Panc1 (cell line): Measurements from ENCODE around the gene ITGBL1.

Experiments
- CTCF ChIP-seq: fragments of 450-650 bp; IDR thresholded peaks from 2 replicates; pipeline ENCODE4 v1.5.1; 2017; ENCODE audit warnings: mild to moderate bottlenecking
- POLR2AphosphoS5 ChIP-seq: IDR thresholded peaks from 2 replicates; pipeline ENCODE4 v1.6.1; 2012; ENCODE audit warnings: mild to moderate bottlenecking, low read depth, low read length, moderate library complexity
- REST ChIP-seq, 2 experiments: IDR thresholded peaks; 2 replicates each; pipeline ENCODE4 v1.6.1; 2011 to 2012; ENCODE audit warnings: low read depth in 2 of 2, control low read depth in 1 of 2, low read length in 1 of 2, mild to moderate bottlenecking in 1 of 2, moderate library complexity in 1 of 2; ENCODE audit not compliant: insufficient read depth in 1 of 2
- SIN3A ChIP-seq: IDR thresholded peaks from 2 replicates; pipeline ENCODE4 v1.6.1; 2012; ENCODE audit warnings: low read depth, mild to moderate bottlenecking, low read length, moderate library complexity, borderline replicate concordance; ENCODE audit not compliant: insufficient read depth

GRCh38 chr13:101489643-101490405, 37.3 kb downstream of the ITGBL1 start:
- TF ChIP-seq SIN3A = no peak
- TF ChIP-seq CTCF = no peak
- TF ChIP-seq REST (IDR thresholded peaks at IDR 0.05; ENCODE audit: insufficient read depth in 1 of 2, low read depth in 2 of 2, low read length in 1 of 2) = no peak
- no peak for TF ChIP-seq POLR2AphosphoS5
